HG03571 (cell line): ENCODE measurements around the gene SORCS2.

Experiments
- ATAC-seq: cut with Tn5 transposase; IDR thresholded peaks from one replicate; pipeline ENCODE4 v1.9.1; 2021; ENCODE audit not compliant: unreplicated experiment

Gene SORCS2

DNA sequence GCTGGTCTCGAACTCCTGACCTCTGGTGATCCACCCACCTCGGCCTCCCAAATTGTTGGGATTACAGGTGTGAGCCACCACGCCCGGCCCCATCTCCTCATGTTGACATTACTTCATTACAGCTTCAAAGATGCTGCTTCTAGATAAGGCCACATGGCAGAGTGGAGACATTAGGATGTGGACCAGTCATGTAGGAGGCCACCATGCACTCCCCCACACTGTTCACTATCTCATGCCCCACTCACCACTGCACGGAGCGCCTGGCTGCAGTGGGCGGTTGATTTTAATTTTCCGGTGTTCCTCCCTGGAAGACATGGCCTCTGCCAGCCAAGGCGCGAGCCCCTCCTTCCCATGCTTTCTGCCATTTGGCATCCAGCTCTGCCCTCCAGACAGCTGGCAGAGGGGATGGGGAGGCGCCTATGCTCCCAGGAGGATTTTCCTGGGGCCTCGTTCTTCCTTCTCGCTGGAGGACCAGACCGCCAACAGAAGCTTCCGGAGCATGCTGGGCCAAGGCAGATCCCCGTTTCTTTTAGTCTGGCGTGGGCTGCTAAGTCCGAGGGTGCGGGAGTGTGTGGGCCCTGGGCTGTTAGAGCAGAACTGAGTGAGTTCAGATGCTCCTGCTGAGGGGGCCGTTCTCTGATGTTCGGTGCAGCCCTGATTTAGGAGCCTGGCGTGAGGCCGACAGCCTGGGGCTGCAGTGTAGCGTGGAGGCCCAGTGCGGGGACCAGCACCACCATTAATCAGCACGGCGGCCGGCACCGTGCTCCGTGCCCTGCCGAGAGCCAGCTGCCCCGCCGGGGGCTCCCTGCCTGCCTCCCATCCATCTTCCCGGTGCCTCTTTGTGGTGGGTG is 93.1 kb downstream of the SORCS2 start:
- no peak for ATAC-seq

DNA sequence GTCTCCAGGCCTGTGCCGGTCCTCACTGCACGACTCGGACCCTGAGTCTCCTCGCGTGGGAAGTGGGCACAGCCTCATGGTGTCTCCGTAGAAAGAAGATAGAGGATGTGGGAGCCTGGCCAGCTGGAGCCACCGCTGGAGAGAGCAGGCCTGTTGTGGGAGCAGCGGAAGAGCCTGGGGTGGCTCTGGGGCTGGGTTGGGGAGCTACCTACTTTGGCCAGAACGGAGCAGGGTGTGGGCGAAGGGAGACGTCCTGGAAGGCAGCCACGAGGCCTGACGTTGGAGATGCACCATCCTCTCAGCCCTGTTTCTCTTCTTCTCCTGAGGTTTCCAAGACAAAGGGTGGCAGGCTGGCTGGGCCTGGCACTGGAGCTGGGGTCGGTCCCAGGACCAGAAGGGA is 93.8 kb downstream of the SORCS2 start:
- ATAC-seq: no peak

DNA sequence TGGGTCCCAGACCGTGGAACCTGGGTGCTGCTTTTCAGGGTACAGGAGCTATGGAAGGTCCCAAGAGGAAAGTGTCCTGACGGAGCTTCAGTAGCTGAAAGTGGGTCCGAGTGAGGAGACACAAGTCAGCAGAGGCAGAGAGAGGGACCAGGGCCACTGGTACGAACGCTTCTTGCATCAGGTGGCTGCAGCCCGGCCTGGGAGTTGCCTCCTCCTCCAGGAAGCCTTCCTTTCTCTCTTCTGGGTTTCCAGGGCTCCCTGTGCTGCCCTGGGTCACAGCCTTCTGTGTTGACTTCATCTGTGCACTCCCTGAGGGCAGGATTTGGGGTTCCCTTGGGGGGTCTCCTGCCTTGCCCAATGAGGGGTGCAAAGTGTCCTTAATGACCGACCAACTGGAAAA is 94.5 kb downstream of the SORCS2 start:
- ATAC-seq: no peak

DNA sequence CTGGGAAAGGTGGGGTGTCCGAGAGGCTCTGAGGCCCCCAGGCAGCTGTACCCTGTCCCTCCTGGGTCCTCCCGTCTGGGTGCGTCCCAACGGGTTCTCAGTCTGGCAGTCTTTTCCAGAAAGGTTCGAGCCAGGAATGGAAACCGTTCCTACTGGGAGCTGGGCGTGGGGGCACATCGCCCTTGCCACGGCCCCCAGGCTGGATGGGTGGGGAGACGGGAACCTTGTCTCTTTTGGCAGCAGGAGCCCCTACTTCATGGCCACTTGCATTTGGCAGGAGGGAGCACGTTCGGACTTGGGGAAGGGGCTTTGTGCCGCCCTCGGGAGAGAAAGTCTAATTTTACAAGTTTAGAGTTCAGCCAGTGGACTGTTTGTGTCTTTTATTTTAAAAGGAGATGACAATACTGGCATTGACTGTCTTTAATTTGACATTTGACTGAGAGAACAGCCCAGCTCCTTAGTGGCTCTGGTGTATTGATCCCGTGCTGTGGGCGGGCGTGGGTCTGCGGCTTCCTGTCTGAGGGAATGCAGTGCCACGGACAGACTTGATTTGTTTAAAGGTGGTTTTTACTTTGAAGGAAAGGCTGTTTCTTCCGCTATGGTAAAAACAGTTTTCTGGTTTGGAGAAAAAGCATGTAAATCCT is 95.1 kb downstream of the SORCS2 start:
- ATAC-seq: no peak

DNA sequence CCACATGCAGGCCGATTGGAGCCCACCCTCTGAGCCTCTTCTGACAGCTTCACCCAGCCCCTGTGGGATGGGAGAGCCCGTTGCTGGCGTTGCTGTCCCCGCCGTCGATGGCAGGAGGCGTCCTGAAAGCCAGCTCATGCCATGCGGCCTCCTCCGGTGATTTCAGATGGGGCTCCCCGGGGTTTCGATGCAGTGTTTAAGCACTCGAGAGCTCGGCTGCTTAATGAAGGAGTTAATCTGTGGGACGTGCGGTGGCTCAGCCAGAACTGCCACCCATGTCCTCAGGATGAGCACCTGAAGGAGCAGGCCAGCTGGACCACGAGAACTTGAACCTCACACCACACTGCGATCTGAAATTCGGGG is 95.6 kb downstream of the SORCS2 start:
- no peak for ATAC-seq

DNA sequence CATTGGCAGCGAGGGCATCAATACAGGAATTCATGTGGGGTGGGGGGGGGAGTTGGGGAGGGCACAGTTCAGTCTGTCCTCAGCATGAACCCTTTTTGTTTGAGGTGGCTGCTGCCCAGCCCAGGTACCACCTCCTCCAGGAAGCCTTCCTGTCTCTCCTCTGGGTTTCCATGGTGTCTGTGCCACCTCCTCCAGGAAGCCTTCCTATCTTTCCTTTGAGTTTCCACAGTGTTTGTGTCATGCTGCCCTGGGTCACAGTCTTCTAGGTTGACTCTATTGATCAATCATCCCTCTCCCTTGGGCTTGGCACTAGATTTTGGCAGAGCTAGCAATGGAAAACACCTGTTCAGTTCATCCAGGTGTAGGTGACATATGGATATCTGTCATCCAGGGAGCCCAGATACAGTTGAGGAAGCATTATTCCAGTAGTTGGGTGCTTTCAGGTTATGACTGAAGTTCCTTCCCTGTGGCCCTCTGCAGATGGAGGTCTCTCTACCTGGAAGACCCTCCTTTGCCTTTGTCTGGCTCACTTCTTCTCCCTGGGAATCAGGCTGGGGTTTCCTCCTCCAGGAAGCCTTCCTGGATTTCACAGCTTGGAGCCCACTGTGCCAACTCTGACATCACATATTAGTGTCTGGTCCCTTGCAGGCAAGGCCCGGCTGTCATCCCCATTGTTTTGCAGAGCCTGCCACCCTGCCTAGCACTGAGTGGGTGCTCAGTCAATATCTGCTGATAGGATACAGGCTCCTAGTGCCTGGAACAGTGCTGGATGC is 96.6 kb downstream of the SORCS2 start:
- no peak for ATAC-seq

DNA sequence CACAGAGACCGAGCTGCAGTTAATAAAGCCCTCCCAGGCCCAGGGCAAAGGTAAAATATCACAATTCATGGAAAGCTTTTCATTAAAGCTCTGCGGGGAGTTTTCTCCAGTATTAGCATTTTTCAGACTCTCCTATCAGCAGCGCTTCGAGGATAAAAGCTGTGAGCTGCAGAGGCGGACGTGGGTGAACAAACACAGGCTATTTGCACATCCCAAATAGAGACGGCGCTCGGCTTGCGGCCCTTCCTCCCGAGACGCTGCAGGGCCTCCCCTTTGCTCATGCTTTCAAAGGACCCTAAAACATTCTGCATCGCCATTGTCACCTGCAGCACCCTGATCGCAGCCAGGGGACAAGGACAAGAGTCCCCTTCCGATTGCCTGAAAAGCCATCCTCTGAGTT is 97.3 kb downstream of the SORCS2 start:
- no peak for ATAC-seq

DNA sequence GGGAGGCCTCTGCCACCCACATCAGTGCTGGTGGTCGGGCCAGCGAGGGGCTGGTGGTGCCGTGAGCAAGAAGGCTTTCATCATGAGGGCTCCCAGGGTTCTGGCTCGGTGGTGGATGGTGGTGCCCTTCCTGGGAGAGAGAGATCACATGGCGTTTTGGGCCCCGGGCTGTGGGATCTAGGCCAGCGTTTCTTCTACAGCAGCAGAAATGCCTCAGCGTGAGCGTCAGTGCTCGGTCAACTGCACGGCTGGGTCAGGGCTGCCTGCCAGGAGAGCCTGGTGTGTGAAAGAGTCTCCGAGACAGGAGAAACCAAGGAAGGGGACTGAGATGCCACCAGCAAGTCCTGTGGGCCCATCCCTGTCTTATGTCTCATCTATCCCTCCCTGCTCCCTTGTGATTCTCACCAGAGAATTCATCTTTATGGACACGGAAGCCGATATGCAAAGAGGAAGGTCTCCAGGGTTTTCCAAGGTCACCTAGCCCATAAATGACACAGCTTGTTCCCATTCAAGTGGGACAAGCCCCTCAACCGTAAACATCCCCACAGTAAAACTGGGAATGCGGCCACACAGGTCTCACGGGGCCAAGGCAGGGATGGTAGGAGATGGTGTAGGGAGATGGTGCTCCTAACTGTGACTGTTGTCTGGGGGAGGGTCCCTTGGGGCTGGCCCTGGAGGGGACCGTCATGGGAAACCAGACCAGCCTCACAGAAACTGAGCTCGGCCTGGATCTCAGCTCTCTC is 99.2 kb downstream of the SORCS2 start:
- ATAC-seq: no peak

DNA sequence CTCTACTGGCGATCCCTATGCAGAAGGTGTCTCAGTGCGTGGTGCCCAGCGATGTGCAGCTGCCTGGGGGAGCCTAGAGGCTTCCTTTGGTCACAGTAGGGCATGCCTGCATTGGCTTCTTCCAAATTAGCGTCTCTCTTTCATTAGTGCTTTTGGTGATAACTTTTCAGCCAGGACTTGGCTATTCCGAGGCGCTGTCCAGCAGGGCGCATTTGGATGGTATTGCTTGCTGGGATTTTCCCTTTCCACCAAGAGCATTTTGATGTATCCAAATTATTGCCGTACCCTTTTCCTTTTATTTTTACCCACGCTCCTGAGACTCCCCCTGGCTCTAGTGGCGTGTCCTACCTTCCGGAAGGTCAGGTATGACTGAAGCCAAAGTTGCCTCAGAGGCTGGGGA is 101.4 kb downstream of the SORCS2 start:
- ATAC-seq: no peak

DNA sequence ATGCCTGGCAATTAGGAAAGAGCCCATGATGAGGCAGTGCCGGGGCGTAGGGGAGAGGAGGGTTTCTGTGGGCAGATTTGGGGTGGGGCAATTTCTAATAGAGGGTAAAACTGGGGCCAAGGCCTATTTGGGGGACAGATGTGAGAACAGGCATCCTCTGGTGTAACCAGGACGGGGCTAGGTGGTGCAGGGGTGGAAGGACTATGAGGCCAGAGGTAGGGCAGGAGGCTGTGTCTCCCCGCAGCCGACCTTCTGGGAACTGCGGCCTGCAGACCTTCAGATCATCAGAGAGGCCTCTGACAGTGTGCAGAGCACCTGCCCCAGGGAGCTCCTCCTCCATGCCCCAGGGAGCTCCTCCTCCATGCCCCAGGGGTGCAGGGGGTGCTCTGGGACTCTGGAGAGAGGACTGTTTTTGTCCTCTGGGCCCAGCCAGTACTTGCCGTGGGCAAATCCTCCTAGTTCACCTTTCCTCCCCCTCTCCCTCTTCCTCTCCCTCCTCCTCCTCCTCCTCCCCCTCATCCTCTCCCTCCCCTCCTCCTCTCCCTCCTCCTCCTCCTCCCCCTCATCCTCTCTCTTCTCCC is 101.9 kb downstream of the SORCS2 start:
- no peak for ATAC-seq

DNA sequence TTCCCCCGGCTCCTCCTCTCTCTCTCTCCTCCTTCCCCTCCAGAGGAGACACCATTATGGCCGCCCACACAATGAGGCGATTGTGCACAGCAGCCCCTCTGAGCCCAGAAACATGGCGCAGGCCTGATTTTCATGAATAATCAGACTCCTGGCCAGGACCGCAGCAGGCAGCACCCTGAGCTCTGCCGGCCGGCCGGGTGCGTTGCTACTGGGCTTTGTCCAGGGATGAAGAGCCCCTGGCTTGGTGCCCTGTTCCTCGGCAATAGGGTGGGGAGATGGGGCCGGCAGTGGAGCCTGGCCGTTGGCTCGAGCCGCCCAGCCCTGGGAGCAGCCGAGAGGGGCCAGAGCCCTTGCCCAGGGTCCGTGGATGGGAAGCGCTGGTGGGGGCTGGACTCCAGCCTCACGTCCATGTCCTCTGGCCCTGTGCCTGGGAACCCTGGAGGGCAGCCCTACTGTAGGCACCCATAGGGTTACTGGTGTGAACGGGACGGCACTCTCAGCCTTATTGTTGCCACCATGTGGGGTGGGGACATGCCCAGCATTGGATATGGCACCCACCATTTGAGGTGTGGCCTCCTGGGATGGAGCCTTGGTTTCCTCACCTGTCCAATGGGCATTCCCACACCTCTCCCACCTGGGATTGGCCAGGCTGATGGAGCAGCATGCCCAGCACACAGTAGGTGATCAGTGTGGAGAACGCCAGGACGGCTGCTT is 103.0 kb downstream of the SORCS2 start:
- no peak for ATAC-seq

DNA sequence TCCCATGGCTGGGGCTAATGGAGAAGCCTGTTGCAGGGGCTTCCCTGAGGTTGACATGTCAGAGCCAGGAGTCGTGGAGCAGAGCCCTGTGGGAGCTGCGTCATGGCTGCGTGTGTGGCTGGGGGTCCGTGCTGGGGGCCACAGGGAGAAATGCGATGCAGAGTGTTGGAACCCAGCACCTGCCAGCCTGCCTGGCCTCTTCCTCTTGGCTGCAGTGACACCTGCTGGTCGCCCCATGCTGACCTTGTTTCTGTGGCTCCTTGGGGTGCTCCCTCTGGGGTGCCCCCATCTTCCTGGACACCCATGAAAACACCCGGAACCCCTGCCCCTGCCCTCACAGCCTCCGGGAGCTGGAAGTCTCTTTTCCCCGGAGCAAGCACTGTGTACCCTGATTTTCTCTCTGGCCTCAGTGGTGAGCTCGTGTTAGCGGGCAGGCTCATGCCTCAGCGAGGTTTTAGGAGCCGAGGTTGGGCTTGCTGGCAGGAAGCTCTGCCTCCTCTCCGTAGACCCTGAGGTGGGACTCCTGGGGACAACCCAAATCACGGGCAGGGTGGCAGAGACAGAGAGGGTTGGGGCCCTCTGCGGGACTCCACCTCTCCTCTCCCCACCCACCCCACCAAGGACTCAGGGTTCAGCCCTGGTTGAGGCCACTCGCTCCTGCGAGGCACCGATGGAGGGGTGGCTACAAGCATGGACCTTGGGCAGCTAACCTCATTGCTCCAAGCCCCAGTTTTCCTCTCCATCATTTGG is 103.7 kb downstream of the SORCS2 start:
- ATAC-seq: no peak

DNA sequence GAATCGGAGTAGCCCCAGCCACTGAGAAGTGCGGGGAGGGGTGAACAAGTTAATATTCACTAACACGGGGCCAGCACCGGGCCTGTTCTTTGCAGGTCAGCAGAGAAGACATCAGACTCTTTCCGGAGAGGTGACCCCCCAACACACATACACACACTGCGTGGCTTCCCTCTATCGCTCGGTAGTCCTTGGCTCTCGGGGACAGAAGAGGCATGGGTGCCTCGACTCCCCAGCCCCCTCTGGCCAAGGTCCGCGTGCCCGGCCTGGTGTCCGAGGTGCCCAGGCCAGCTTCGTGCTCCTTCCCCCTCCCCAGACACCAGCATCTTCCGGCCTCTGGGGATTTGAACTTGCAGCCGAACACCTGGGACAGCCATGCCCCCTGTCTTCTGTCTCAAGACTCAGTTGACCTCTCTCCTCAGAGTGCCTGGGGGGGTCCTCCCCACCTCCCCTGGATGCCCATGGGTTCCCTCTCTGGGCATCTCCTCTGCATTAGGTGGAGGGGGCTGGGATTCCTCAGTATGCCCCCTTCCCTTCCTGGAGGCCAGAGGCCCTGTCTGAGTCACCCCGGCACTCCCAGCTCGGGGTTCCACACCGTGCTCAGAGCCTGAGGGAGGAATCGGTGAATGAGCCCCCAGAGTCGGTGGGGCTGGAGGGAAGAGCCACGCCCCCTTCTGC is 104.5 kb downstream of the SORCS2 start:
- no peak for ATAC-seq

DNA sequence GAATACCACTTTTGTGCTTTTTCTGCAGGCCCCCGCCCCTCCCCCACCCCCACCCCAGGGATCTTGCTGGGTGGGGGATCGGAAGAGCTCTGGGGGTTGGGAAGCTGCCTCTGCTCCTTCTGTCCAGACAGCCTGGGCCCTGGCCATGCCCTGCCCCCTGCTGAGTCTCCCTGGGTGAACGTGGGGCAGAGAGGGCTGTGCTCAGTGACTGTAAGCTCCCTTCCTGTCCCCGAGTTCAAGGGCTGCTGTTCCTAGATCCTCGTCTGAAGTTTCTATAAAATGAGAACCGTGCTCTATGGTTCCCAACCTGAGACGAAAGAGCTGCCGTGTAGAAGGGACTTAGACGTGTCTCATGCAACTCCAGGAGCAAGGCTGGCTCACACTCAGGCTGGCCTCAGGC is 105.0 kb downstream of the SORCS2 start:
- no peak for ATAC-seq

DNA sequence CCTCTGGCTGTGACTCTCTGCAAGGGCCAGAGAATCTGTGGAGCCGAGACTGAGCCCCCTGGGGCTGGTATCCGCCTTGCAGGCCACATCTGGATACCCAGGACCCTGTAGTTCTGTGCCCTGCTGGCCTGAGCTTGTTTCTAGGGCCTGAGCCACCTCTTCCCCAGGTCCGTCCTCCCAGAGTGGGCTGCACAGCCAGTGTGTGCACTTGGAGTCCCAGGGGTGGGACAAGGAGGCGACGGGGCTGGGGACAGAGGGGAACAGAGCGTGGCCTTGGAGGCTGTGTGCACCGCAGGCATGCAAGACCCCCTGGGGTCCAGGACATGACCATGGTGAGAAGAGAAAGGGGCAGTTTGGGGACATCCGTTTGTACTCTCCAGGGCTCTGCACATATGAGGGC is 105.5 kb downstream of the SORCS2 start:
- ATAC-seq: no peak

DNA sequence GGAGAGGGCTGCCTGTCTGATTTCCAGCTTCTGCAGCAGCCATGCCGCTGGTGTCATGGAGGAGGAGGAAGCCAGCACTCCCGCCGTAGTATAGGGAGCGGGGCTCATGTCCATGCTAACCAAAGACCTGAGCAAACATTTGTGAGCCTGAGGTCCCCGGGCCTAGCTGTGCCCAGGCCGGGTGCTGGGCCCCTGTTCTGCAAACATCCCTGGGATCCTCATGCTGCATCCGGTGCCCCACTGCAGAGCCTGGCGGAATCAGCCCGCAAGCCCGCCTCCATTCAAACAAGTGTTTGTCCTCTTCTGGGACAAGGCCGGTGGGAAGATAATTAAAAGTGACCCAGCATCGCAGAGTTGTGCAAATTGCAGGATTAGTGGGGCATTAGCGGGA is 106.3 kb downstream of the SORCS2 start:
- ATAC-seq: no peak

DNA sequence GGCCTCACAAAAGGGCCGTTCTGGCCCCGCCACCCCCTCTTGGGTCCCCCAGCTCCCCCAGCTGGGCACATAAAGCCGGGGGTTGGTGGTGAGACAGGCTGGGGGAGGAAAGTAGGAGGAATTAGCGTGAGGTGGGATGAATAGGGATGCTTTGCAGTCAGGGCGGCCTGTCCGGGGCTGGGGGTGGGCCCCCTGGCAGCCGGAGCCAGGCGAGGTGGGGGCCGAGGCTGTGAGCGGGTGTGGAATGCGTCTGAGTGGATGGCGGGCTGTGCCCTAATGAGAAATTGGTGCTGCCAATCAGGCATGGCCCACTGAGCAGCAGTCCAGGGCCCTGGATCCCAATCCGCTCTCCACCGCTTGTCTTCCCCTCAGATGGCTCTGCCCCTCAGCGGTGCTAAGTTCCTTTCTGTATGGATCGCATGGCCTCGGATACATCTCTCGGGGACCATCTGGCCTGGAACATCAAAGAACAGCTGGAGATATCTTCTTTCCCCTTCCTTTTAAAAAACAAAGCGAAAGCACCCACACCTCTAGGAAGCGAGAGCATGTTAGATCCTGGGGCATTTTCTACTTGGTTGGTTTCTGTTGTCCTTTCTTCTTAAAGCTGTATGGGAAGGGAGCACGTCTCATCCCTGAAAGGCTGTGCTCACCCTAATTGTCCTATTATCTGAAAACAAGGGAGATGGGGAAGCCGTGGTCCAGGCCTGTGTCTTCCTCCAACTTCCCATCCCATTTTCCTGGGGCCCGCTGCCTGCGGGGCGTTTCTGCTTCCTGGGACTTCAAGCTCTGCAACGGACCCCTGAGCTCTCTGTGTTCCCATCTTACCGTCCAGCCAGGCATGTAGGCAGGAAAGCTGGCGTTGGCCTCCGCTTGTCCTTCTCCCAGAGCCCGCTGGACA is 106.9 kb downstream of the SORCS2 start:
- ATAC-seq: no peak
